Breast epithelium (tissue), 4 donors: ENCODE measurements around the gene DGAT2. TPM values are rescaled to one million over a fixed set of nuclear protein-coding genes. Genes with fewer than 3 reads are reported as not detected.

Experiments
- DNase-seq, 2 donors: peaks; one replicate each; pipeline ENCODE4 v3.0.0-alpha.2; 2019; ENCODE audit warnings: low spot score in 2 of 2
- H3K27ac ChIP-seq, 2 donors: fragments of 200-600 bp; sonication (generic) in 1 of 2; one replicate each; pipeline ENCODE4 v1.5.1; 2016 to 2019; ENCODE audit warnings: mild to moderate bottlenecking in 1 of 2
- H3K27me3 ChIP-seq, 2 donors: fragments of 200-600 bp; sonication (generic) in 1 of 2; one replicate each; pipeline versions ENCODE4 v1.5.1 to v1.6.0; 2017 to 2019; ENCODE audit warnings: control low read depth in 1 of 2, mild to moderate bottlenecking in 1 of 2
- H3K36me3 ChIP-seq: fragments of 200-600 bp; one replicate; pipeline ENCODE4 v1.5.1; 2019
- H3K4me1 ChIP-seq, 2 donors: fragments of 200-600 bp; sonication (generic); one replicate each; pipeline ENCODE4 v1.5.1; 2016 to 2019; ENCODE audit warnings: control low read depth in 1 of 2
- H3K4me3 ChIP-seq, 3 donors: fragments of 200-600 bp; sonication (generic); 1 replicate in 2 of 3; 2 replicates in 1 of 3; pipeline ENCODE4 v1.5.1; 2016 to 2019; ENCODE audit warnings: mild to moderate bottlenecking in 3 of 3, moderate library complexity in 2 of 3
- H3K9me3 ChIP-seq, 2 donors: fragments of 200-600 bp; sonication (generic) in 1 of 2; one replicate each; pipeline ENCODE4 v1.5.1; 2016 to 2019; ENCODE audit warnings: control low read depth in 1 of 2
- POLR2A ChIP-seq: fragments of 450-650 bp; IDR thresholded peaks from one replicate; pipeline ENCODE4 v1.6.1; 2016; ENCODE audit warnings: antibody characterized with exemption, mild to moderate bottlenecking, moderate library complexity
- POLR2AphosphoS5 ChIP-seq, 3 donors: sonication (generic); formaldehyde crosslinking; IDR thresholded peaks; one replicate each; pipeline ENCODE4 v1.6.1; 2017; ENCODE audit warnings: antibody characterized with exemption in 3 of 3
- intact Hi-C: fragments of 100-400 bp; cut with DNase I; formaldehyde crosslinking; loops from one replicate; pipeline ENCODE4 v1.15.1; 2023; ENCODE audit warnings: low total_unique reads
- total RNA-seq, 3 donors: library from RNA; depleted of rRNA; stranded (reverse); fragments of >200 nt; gene quantifications; one replicate each; pipeline ENCODE4 v1.1.0, GENCODE V29; 2016
- TF ChIP-seq, protein P1 (sequence below), 3 donors: fragments of 450-650 bp; IDR thresholded peaks; one replicate each; pipeline ENCODE4 v1.5.1; 2016 to 2017; ENCODE audit warnings: antibody characterized with exemption in 3 of 3, mild to moderate bottlenecking in 3 of 3, moderate library complexity in 3 of 3

DGAT2 gene
- total RNA-seq, 3 donors from 2014 or later: 26.2 to 134 (median 36.1) TPM

DNA sequence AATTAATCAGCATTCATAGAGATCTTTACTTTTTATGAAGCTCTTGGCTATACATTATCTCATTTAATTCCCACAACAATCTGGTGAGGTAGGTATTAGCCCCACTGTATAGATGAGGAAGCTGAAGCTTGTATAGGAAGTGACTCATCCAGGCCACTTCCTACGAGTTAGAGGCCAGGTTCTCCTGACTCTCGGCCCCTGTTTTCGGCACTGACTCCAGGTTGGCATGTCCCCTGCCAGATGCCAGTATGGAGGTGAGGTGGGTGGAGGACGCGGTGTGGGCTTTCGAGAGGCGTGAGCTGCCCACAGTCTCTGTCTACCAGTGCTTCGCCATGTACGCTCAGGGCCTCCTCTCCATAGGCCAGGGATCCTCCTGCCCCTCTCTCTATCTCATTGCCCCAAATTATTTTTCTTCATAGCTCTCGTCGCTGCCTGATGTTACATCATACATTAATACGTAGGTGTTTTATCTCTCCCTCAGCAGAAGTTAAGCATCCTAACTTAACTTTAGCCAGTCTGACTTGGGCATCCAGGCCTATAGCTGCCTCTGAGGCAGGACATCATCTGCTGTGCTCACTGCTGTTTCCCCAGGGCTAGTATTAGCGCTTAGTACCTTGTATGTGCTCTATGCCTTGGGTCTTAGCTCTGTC lies 9.0 kb downstream of the DGAT2 start:
- no peaks in the 10 kb centered on the region for H3K9me3 ChIP-seq
- no peak for TF ChIP-seq POLR2AphosphoS5 (IDR thresholded peaks at IDR 0.05)
- no peak for DNase-seq
- H3K27ac ChIP-seq: no peak overlapping the region
- intact Hi-C loops: no loop called here
- no peaks in the 10 kb centered on the region for H3K36me3 ChIP-seq
- no peaks in the 10 kb centered on the region for H3K4me1 ChIP-seq
- H3K27me3 ChIP-seq: no peaks in the 10 kb centered on the region
- no peak overlapping the region for H3K4me3 ChIP-seq

DNA sequence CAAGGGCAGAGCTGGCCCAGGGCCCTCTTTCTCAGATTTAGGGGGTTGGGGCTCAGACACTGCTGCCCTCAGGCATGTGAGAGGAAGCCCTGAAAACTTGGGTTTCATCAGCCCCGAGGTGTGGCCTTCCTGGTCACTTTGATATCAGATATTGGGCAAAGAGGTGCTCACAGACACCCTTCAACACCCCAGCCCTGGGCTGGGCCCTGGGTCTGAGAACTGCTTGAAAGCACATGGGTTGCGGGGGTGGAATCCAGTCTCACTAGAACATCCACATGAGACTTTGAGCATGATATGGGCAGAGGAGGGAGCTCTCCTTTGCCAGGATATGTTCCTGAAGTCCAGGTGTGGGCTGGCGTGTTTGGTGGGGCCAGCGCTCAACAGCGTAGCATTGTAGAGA lies 10.4 kb downstream of the DGAT2 start:
- Histone ChIP-seq H3K27ac (no peak overlapping the region), H3K9me3 (no peaks in the 10 kb centered on the region), H3K4me3 (no peak overlapping the region), H3K4me1 (no peaks in the 10 kb centered on the region), H3K27me3 (no peaks in the 10 kb centered on the region), H3K36me3 (no peaks in the 10 kb centered on the region)
- DNase-seq: no peak
- intact Hi-C loops: no loop called here
- TF ChIP-seq, protein P1, sequence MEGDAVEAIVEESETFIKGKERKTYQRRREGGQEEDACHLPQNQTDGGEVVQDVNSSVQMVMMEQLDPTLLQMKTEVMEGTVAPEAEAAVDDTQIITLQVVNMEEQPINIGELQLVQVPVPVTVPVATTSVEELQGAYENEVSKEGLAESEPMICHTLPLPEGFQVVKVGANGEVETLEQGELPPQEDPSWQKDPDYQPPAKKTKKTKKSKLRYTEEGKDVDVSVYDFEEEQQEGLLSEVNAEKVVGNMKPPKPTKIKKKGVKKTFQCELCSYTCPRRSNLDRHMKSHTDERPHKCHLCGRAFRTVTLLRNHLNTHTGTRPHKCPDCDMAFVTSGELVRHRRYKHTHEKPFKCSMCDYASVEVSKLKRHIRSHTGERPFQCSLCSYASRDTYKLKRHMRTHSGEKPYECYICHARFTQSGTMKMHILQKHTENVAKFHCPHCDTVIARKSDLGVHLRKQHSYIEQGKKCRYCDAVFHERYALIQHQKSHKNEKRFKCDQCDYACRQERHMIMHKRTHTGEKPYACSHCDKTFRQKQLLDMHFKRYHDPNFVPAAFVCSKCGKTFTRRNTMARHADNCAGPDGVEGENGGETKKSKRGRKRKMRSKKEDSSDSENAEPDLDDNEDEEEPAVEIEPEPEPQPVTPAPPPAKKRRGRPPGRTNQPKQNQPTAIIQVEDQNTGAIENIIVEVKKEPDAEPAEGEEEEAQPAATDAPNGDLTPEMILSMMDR (IDR thresholded peaks at IDR 0.05): no peak
- no peak for TF ChIP-seq POLR2A
- no peak for TF ChIP-seq POLR2AphosphoS5 (IDR thresholded peaks at IDR 0.05)

DNA sequence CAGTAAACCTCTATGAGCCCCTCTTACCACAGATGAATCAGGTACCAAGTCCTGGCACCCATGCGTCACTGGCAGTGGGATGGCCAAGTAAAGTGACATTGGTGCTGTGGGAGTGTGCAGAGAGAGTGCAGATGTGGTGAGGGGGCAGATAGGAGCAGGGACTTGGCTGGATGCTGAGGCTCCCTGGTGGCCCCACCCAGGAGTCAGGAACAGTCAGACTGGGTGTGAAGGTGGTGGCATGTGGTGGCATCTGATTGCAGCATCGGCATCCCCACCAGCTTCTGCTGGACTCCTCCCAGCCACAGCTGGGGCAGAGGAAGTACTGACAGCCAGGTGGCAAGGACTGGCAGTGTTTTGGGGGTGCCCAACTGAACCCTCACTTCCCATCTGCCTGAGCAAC lies 11.4 kb downstream of the DGAT2 start:
- intact Hi-C loops: no loop called here
- no peak overlapping the region for H3K27ac ChIP-seq
- no peak for DNase-seq

DNA sequence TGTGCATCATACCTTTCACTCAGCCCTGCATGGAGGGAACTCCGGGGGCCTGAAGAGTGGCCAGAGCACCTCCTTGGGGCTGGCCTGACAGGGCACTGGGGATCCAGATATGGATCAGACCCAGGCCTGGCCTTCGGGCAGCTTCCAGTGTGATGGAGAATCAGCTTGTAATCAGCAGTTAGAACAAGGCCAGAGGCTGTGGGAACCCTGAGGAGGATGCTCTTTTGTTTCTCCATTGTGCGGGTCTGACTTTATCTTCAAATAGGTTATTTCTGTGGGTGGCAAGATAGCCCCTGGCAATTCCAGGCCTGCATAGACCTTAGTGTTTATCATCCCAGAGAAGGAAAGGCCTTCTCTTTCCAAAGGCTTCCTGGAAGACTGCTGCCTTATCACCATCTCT lies 12.3 kb downstream of the DGAT2 start:
- DNase-seq: no peak
- H3K4me1 ChIP-seq: no peaks in the 10 kb centered on the region
- no peak overlapping the region for H3K4me3 ChIP-seq
- H3K9me3 ChIP-seq: no peaks in the 10 kb centered on the region
- TF ChIP-seq POLR2AphosphoS5 (IDR thresholded peaks at IDR 0.05) (no peak), POLR2A (no peak)
- TF ChIP-seq, protein P1 (IDR thresholded peaks at IDR 0.05): no peak
- intact Hi-C loops: no loop called here
- H3K27ac ChIP-seq: no peak overlapping the region
- no peaks in the 10 kb centered on the region for H3K27me3 ChIP-seq
- no peaks in the 10 kb centered on the region for H3K36me3 ChIP-seq

More for the DNA sequence above, 11.4 kb downstream of the DGAT2 start:
- Histone ChIP-seq H3K9me3 (no peaks in the 10 kb centered on the region), H3K27me3 (no peaks in the 10 kb centered on the region), H3K4me3 (no peak overlapping the region), H3K36me3 (no peaks in the 10 kb centered on the region), H3K4me1 (no peaks in the 10 kb centered on the region)
- TF ChIP-seq, protein P1 (IDR thresholded peaks at IDR 0.05): no peak
- TF ChIP-seq POLR2AphosphoS5 (IDR thresholded peaks at IDR 0.05): no peak

DNA sequence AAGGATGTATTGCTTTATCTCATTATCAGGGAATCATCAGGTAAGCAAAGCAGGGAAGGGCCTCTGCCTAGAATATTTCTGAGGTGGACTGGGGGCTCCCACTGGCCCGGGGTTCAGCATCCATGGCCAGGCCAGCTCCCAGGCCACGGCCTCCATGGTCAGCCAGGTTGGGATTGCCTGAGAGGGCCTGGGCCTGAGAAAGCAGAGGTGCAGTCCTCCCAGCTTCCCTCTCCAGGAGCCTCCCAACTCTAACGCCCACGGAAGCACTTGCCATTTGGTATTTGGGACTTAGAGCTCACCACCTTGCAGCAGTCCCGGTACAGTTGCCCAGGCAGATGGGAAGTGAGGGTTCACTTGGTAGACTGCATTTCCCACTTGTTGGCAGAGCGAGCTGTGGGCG lies 12.7 kb downstream of the DGAT2 start:
- H3K27ac ChIP-seq: no peak overlapping the region
- H3K27me3 ChIP-seq: no peaks in the 10 kb centered on the region
- no peaks in the 10 kb centered on the region for H3K36me3 ChIP-seq
- H3K4me3 ChIP-seq: no peak overlapping the region
- no peaks in the 10 kb centered on the region for H3K9me3 ChIP-seq
- TF ChIP-seq POLR2A (no peak), POLR2AphosphoS5 (IDR thresholded peaks at IDR 0.05) (no peak)
- TF ChIP-seq, protein P1 (IDR thresholded peaks at IDR 0.05): no peak
- no peak for DNase-seq
- no peaks in the 10 kb centered on the region for H3K4me1 ChIP-seq
- intact Hi-C loops: no loop called here

DNA sequence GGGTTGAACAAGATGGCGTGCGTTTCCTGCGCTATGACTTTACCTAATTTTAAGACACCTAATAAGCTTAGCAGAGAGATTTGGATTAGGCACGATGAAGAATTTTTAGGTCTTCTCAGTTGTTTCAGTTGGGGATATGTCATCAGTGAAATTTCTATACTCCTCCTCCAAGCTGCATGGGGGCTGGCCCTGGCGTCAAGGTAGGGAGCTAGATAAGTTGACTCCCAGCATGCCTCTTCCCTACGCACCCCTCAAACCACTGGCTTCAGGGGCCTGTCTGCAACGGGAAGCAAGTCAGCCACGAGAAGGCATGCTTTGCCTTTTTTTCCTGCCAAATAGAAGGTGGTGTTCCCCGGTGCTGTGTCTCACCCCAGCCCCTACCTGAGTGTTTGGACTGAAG lies 13.3 kb downstream of the DGAT2 start:
- DNase-seq: no peak
- Histone ChIP-seq H3K27me3 (no peaks in the 10 kb centered on the region), H3K4me1 (no peaks in the 10 kb centered on the region), H3K9me3 (no peaks in the 10 kb centered on the region), H3K36me3 (no peaks in the 10 kb centered on the region), H3K27ac (no peak overlapping the region), H3K4me3 (no peak overlapping the region)
- TF ChIP-seq POLR2A (no peak), POLR2AphosphoS5 (IDR thresholded peaks at IDR 0.05) (no peak)
- TF ChIP-seq, protein P1 (IDR thresholded peaks at IDR 0.05): no peak
- intact Hi-C loops: no loop called here
